HL-60/S4 treated with phorbol 12-myristate 13-acetate at 8.2 ng/mL for 4 days and 3 days (cell line): ENCODE measurements around the gene UBE2QL1.
"Not testable (repeated sequence)": the region's sequence is repeated elsewhere in the genome, so short reads cannot be mapped to it uniquely, and the experiment has no call there.

Experiments used
- in situ Hi-C: fragments of 300-500 bp; cut with MboI; formaldehyde crosslinking; loops from 2 replicates; pipeline ENCODE4 v1.15.0; 2022; ENCODE audit warnings: low sequenced_read_pairs

UBE2QL1 gene

GRCh38 chr5:6495433-6496206 is 47.0 kb downstream of the UBE2QL1 start:
- in situ Hi-C loops: no loop called here

GRCh38 chr5:6496207-6496584 is 47.5 kb downstream of the UBE2QL1 start:
- in situ Hi-C loops: no loop called here

- in situ Hi-C loops: no loop called here
These were observed 48.0 kb downstream of the UBE2QL1 start for GRCh38 chr5:6496636-6497035.

GRCh38 chr5:6497262-6497661 is 48.6 kb downstream of the UBE2QL1 start:
- in situ Hi-C loops: no loop called here

- in situ Hi-C loops: no loop called here
These were observed 50.3 kb downstream of the UBE2QL1 start for GRCh38 chr5:6498968-6499367.

GRCh38 chr5:6501701-6502100 is 53.0 kb downstream of the UBE2QL1 start:
- in situ Hi-C loops: no loop called here

- in situ Hi-C loops: no loop called here
These were observed 53.8 kb downstream of the UBE2QL1 start for GRCh38 chr5:6502421-6502820.

- in situ Hi-C loops: no loop called here
These were observed 54.7 kb downstream of the UBE2QL1 start for GRCh38 chr5:6503342-6503741.

GRCh38 chr5:6504677-6505415 is 56.2 kb downstream of the UBE2QL1 start:
- in situ Hi-C loops: no loop called here

GRCh38 chr5:6505416-6505755 is 56.7 kb downstream of the UBE2QL1 start:
- in situ Hi-C loops: no loop called here

GRCh38 chr5:6505783-6506557 is 57.3 kb downstream of the UBE2QL1 start:
- in situ Hi-C loops: no loop called here

GRCh38 chr5:6506611-6507010 is 58.0 kb downstream of the UBE2QL1 start:
- in situ Hi-C loops: no loop called here

GRCh38 chr5:6508931-6509330 is 60.3 kb downstream of the UBE2QL1 start:
- in situ Hi-C loops: no loop called here

- in situ Hi-C loops: no loop called here
These were observed 61.5 kb downstream of the UBE2QL1 start for GRCh38 chr5:6510132-6510531.

GRCh38 chr5:6510973-6511372 is 62.3 kb downstream of the UBE2QL1 start:
- in situ Hi-C loops: no loop called here

- in situ Hi-C loops: not testable (repeated sequence)
These were observed 67.2 kb downstream of the UBE2QL1 start for GRCh38 chr5:6515812-6516211.

- in situ Hi-C loops: no loop called here
These were observed 68.2 kb downstream of the UBE2QL1 start for GRCh38 chr5:6516823-6517222.

GRCh38 chr5:6517510-6517909 is 68.9 kb downstream of the UBE2QL1 start:
- in situ Hi-C loops: no loop called here

- in situ Hi-C loops: no loop called here
These were observed 69.8 kb downstream of the UBE2QL1 start for GRCh38 chr5:6518298-6519057.

GRCh38 chr5:6520201-6520600 is 71.5 kb downstream of the UBE2QL1 start:
- in situ Hi-C loops: no loop called here

- in situ Hi-C loops: no loop called here
These were observed 73.7 kb downstream of the UBE2QL1 start for GRCh38 chr5:6522331-6522730.
